ENCODE measurements around the gene CNN3.

The CNN3 gene

DNA sequence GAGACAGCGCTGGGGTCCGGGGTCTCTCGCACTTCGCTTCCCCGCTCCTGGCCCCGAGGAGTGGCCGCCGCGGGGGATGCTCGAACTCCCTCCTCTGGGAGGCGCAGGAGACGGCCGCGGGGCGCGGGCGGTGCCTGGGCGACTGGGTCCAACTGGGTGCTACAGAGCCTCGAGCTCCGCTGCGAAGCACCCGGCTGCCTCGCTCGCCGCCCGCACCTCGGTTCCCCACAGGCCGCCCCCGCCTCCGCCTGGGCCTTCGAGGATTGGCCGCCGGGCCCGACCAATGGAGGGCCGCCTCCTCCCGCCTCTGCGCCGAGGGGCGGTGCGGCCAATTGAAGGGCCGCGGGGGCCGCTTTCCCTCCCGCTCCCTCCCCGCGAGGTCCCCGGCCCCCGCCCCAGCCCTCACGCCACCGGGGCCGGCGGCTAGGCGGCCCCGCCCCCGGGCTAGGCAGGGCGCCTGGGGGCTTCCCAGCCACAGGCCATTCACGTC is at the start of gene CNN3:
CNN3 (minus strand) TSS at position 196 of the 490 bp plus-strand sequence. CDS start 216 bp downstream, outside the sequence.
- DNase-seq: peak; percentile 94

DNA sequence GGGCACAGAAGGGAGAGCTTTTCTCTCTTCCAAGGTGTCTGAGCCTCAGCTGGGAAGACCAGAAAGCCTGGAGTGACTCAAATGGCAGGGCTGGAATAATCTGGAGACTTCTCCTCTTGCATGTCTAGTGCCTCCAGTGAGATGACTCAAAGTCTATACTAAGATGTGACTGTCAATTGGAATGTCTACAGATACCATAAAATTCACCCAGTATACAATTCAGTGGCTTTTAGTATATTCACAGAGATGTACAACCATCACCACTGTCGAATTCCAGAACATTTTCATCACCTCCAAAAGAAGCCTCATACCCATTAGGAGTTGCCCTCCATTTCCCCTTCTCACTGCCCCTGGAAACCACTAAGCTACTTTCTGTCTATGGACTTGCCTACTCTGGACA is 47.9 kb upstream of the CNN3 start:
- DNase-seq: peak; percentile 94

DNA sequence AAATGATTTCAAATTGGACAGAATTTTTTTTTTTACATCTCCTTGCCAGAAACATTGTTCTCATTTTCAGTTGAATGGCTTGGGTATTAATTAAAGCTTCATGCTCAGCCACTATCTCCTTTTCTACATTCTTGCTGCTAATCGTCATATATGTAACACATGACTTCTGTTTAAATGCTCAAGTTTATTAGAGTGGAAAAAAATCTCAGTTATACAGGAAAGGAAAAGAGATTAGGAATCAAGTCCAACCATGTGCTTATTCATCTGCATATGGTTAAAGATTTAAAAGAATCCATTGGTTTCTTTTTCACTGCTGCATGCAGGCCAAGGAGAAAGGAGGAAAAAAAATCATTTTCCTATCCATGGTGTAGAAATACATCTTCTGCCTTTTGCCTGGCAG is 47.3 kb upstream of the CNN3 start:
- DNase-seq: peak; percentile 84

DNA sequence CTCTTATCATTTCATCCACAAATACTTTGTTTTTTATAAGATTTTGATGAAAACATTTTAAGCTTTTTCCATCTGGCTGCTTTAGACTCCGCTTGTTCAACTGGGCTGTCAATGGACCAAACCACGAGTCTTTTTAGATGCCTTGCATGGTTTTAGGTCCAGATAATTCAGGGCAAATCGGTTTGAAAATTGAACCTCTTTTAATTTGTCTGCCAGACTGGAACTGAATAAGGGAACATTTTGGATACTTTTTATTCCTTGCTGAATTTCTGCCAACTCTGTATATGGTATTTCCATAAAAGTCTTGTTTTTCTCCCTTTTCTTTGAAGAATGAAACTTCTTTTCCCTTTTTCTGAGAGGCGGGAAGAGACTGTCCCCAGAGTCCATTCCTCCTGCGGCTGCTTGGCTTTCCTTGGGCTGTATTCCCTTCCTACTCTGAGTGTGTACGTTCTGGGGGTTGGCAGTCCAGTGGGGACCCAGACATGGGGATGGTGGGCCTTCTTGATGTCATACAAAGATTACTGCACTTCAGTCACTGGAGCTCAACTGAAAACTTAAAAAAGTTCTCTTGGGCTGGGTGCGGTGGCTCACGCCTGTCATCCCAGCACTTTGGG is 46.5 kb upstream of the CNN3 start:
- peak; percentile 66 for DNase-seq

DNA sequence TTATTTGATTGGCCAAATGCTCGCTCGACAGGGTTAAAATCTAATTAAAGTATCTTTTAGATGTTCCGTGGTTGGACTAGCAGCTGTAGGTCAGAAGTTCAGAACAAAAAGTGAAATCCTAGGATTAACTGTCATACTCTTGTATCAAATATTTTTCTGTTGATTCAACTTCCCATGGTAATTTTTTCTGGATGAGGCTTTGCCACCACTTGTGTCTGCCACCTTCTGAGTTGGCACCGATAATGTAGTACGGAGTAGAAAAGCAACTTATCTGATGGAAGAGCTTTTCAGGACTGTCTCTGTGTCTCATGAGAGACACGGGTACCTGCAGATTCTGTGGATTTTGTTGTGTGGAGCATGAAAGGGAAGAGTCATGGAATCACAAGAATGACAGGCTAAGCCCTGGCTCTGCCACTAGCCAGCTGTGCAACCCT is 44.6 kb upstream of the CNN3 start:
- DNase-seq: peak; percentile 55

DNA sequence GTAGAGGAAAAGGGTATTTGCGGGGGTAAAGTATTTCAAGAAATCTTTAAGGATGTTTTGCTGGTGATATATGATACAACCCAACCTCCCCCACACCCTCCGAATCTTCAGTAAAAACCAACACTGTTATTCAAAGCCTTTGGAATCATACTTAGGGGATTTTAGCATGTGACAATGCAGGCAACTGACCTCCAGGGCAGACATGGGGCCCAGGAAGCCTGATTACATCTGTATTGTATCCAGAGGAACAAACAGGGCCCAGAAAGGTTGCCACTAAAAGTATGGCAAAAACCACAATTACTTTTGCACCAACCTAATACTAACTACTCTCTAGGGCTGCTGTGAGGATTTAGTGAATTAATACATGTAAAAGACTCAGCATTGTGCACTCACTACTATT is 43.9 kb upstream of the CNN3 start:
- DNase-seq: no peak

DNA sequence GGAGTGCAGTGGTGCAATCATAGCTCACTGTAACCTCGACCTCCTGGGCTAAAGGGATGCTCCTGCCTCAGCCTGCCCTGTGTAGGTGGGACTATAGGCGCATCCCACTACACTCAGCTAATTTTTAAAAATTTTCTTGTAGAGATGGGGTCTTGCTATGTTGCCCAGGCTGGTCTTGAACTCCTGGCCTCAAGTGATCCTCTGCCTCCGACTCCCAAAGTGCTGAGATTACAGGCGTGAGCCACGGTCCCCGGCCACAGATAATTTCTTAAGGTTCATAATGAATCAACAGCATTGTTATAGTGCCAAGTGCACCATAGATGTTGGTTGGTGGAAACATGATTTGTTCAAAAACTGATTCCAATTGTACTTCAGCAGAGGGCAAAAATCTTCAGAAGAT is 42.2 kb upstream of the CNN3 start:
- DNase-seq: no peak

DNA sequence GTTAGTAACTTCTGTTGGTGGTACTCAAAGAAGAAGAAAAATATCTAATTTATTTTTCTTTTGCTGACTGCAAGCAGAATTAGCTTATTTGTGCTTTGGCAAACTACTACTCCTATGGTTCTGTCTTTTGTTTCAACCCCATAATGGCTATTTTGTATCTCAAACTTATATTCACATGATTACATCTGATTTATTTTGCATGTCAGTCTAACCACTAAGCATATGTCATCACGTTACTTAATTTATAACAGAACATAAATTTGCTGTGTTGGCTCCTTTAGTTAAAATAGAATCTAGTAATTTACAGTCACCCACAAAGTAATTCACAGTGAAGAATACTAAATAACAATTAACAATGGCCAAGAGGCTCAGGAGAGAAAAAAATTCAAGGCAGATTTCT is 39.1 kb upstream of the CNN3 start:
- DNase-seq: peak; percentile 30

DNA sequence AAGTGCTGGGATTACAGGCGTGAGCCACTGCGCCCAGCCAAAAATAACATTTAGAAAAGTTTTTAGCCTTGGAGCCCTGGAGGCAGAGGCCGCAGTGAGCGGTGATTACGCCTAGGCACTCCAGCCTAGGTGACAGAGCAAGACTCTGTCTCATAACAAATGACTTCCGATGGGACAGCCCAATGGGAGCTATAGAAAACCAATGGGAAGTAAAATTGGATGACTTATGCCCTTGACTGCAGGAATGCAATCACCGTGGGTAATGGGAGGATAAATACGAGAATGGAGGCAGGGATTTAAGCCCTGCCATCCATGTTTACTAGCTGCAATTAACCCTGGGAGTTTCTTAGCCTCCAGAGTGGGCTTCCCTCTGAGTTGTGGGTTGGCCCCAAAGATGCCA is 37.0 kb upstream of the CNN3 start:
- DNase-seq: no peak

DNA sequence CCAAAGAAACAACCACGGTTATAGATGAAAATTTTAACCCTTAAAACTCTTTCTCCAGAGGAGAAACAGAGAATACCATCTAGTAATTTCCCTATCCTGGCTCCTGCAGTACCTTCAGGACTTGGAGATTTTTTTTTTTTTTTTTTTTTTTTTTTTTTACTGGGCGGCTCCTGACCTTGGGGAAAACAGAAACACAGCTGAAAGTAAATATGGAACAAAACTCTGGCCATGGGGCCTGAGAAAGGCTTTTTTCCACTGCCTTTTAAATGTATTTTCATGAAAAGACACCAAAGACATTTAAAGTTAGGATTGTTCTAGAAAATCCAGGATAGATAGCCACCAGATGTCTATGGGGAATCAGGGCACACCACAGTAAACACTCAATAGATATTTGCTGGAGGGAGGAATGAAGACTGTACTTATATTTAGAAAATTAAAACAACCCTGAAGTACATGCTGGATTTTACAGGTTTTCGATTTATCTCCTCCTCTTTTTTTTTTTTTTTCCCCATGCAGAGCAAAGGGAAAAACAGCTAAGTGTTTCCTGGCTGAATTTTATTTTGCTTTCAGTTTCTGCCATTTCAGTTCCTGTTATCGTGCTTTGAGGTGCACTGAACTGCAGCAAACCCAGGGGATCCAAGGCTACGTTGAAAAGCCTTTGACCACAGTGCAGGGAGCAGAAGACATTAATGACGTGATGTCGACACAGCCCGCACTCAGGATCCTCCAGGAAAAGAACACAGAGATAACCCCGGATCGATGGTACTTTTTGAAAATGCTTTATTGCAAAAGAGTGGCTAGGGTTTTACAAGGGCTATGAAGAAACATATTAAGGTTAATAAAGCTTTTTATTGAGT is 35.7 kb upstream of the CNN3 start:
- peak; percentile 28 for DNase-seq

DNA sequence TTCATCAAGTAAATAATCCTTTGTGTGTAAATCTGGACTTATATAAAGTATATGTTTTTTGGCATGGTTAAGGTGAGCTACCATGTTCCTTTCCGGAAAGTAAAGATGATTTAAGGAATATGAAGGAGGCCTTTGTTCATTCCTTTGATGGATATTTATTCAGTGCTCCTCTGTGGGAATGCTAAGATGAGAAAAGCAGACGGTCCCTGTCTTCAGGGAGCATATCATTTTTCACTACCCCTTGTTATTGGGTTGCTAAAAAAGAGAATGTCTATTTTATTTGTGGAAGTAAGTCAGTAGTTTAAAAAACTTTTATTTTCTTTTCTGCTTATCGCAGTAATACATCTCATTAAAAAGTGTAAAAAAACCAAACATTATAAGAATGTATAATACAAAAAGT is 35.1 kb upstream of the CNN3 start:
- DNase-seq: no peak

DNA sequence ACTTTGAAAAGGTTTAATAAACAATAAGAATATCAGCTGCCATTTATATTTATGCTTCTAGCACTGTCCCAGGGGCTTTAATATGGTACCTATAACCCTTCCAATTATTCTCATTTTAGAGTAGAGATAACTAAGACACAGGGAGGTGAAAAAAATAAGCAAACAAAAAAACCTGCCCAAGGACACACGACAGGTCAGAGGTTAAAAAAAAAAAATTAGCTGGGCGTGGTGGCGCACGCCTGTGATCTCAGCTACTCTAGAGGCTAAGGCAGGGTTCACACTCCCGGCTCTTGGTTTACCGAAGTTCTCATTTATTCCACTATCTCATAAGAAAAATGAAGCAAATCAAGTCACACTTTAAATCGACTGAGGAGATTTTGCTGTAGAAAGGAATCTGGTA is 34.7 kb upstream of the CNN3 start:
- no peak for DNase-seq

DNA sequence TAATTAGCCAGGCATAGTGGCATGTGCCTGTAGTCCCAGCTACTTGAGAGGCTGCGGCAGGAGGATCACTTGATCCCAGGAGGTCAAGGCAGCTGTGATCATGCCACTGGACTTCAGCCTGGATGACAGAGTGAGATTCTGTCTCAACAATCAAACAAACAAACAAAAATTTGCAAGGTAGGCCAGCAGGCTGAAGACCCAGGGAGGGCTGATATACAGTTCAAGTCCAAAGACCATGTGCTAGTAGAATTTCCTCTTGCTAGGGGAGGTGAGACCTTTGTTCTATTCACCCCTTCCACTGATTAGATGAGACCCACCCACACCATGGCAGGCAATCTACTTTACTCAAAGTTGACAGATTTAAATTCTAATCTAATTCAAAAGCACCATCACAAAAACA is 31.2 kb upstream of the CNN3 start:
- DNase-seq: no peak

DNA sequence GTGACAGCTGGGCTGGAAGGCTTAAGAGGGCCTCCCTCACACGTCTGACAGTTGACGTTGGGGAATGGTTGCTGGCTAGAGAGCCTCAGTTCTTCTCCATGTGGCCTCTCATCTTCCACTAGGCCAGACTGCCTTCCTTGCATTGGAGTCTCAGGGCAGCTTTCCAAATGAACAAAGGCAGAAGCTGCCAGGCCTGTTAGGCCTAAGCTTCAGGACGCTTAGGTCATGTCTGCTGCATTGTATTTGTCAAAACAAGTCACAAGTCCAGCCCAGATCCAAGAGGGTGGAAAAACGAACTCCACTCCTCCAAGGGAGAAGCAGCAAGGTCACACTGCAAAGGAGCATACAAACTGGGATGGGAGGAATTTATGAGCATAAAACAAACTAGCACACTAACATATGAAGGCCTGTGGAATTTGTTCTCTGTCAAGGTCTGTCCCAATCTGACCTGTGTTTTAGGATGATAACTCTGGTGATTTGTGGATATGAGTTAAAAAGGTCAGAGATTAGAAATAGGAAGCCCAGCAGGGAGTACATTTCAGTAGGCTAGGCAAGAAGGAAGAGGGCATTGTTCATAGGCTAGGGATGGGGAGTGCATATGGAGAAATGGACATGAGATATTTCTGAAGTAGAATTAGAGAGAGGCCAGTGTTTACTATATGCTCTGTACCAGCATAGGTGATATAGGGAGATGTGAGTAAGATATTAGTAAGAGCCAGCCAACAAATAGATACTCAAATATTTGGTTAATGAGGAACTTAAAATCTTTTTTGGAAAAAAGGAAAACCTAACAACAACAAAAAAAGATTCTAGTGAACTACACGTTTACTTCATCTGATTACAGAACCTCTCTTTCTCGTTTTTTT is 29.1 kb upstream of the CNN3 start:
- DNase-seq: peak; percentile 11

DNA sequence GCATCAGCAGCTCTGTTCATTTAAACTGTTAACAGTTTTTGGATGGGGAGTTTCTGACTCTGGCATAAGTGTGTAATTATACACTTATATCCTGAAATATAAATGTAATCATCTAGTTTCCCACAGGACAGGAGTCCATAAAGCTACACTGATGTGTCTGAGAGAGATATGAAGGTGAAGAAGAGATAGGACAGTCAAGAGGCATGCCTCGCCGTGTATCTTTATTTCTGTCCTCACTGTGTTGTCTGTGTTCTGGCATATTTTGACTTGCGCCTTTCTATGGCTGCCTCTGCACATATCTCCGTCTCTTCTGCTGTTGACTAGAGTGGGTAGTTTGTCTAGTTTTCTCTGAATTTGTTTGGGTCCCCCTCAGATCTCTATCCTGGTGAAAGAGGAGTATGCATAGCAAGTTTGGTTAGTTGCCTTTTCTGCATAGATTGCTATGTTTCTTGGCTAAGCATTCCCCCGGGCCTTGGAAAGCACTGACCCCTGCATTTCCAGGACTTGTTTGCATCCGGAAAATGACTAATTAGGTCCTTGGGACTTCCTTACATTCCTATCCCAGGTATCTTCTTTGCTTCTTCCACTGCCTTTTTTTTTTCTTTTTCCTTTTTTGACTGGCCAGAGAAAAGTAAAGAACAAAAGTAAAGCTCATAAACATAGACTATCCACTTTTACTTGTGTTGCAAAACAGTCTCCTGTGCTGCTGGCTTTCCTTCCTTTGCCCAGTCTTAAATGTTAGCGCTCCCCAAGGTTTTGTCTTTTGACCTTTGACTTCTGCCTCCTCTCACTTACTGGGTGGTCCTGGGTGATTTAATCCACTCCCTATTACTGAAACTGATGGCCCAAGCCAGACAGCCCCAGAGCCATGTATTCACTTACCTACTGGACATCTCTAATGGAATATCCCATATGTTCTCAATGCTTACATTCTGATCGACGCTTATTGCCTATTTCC is 27.6 kb upstream of the CNN3 start:
- no peak for DNase-seq

DNA sequence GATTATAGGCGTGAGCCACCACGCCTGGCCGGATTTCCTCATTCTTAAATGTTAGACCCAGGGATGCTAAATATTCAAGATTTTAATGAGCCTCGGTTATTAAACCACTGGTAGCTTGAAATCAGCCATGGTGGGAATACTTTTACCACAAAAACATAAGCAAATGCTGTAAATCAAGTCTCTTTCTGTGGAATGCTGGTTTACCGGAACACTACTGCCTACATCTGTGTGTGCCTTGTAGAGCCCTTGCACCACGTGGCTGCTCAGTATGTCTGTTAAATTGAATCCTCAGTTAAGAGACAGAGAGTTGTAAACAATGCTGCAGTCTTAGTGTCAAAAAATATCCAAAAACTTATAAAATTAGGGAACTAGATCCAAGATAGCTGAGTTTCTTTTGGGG is 26.8 kb upstream of the CNN3 start:
- peak; percentile 50 for DNase-seq

DNA sequence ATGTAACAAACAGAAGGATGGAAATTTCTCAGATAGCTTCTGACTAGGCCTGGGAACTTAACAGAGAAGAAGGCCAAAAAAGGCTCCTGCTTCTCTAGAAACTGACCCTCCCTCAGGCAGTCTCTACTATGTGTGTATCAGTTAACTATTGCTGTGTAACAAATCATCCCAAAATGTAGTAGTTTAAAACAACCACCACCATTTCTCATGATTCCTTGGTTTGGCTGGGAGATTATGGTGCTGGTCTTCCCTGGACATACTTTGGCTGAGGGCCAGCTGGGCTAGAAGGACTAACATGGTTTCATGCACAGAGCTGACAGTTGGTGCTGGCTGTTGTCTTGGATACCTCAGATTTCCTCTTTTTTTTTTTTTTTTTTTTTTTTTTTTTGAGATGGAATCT is 26.2 kb upstream of the CNN3 start:
- DNase-seq: no peak

DNA sequence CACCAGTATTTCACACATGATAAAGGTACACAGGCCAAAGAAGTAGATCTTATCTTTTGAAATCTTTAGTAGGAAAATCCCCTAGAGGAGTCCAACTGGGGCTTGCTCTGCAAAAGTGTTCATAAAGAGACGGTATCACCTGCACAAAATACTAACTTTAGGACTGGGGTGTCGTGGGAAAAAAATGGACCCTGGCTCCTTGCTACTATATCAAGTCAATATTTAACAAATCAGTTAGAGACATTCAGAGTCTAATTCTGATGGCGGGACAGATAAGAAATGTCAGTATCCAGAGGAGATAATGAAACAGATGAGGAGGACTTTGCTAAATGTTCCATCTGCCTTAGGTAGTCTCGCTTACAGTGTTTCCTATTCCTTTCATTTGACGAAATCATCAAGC is 25.6 kb upstream of the CNN3 start:
- no peak for DNase-seq

DNA sequence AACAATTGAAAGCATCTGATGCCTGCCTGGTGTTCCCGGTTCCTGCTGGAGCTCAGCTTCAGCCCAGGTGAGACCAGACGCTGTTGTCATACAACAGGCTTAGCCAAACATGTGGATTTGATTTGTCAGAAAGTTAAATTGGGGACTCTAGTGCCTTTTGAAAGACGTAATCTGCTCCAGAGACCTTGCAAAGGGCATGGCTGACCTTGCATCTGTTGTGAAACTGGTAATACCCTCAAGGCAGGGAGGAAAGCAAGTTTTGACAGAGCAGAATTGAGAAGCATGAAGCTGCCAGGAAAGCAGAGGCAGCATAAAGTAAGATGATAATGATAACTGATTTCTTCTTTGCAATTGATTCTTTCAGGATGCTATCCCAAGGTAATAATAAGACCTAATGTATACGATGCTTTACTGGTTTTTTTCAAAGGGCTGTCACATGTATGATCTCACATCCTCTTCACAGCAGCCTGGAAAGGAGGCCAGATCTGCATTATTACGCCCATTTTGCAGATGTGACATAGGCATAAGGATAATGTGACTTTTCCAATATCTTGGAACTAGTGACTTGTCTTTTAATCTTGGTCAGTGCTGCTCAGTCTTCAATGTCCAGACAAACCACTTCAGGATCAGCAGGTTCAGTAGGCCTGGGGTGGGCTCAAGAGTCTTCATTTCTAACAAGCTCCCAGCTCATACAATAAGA is 24.7 kb upstream of the CNN3 start:
- no peak for DNase-seq

DNA sequence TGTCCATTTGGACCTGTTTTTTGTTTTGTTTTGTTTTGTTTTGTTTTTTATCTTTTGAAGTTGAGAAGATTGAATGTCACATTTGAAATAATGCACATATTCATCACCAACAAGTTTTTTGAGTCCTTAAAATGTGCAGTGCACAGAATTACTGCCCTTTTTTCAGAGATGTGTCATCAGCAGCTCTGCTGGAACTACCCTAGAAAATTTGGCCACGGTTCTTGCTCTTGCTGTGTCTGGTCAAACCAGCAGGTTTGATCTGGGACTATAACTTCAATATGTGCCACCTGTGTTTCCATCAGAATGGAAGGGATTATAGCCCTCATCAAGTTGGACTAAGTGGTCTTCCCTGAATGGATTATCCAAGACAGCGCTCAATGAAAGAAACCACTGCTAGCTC is 24.1 kb upstream of the CNN3 start:
- DNase-seq: no peak
